Activated naive CD8-positive, alpha-beta T cell treated with anti-CD3 and anti-CD28 coated beads for 36 hours (primary cell): Measurements from ENCODE around the gene ADCY2. TPM values are rescaled to one million over a fixed set of nuclear protein-coding genes. Genes with fewer than 3 reads are reported as not detected.
A peak's percentile ranks its signal among the peaks of the same experiment; 100 is the strongest.

Experiments used
- DNase-seq: peaks from one replicate; pipeline ENCODE4 v3.0.0; 2021
- H3K27ac Mint-ChIP-seq: one replicate; pipeline ENCODE4 v1.8.0; 2022; ENCODE audit warnings: mild to moderate bottlenecking, moderate library complexity, mixed read lengths
- H3K27me3 Mint-ChIP-seq: one replicate; pipeline ENCODE4 v1.8.0; 2022; ENCODE audit warnings: mild to moderate bottlenecking, mixed read lengths
- H3K36me3 Mint-ChIP-seq: one replicate; pipeline ENCODE4 v1.8.0; 2021; ENCODE audit warnings: mild to moderate bottlenecking, mixed read lengths
- H3K4me1 Mint-ChIP-seq: one replicate; pipeline ENCODE4 v1.8.0; 2021; ENCODE audit warnings: mixed read lengths
- H3K4me3 Mint-ChIP-seq: one replicate; pipeline ENCODE4 v1.8.0; 2022; ENCODE audit warnings: mild to moderate bottlenecking, moderate library complexity, mixed read lengths
- H3K9me3 Mint-ChIP-seq: one replicate; pipeline ENCODE4 v1.8.0; 2022; ENCODE audit warnings: mixed read lengths
- total RNA-seq, 2 experiments: library from RNA; stranded (reverse); gene quantifications; one replicate each; pipeline ENCODE4 v1.2.3, GENCODE V29; 2021

Gene ADCY2
- total RNA-seq, 2 experiments from 2014 or later = not detected

- Mint-ChIP-seq H3K36me3 (peaks cover 53% of the 10 kb centered on the region), H3K9me3 (no peaks in the 10 kb centered on the region), H3K27me3 (no peaks in the 10 kb centered on the region), H3K4me1 (peaks cover 70% of the 10 kb centered on the region), H3K4me3 (peak within 1 kb of the TSS; percentile 88), H3K27ac (peak within 1 kb of the TSS; percentile 90)
- DNase-seq = peak; percentile 90
Measured at GRCh38 chr5:7868773-7869473, 473.0 kb downstream of the ADCY2 start, which contains the start of the genes FASTKD3 and MTRR. Gene FASTKD3 (minus strand): TSS chr5:7869031. CDS start chr5:7868083, 948 bp downstream. Gene MTRR (plus strand): TSS chr5:7869148. CDS start chr5:7870795, 1,647 bp downstream.

- no peaks in the 10 kb centered on the region for H3K9me3 Mint-ChIP-seq
- peak overlapping the region; percentile 90 for H3K27ac Mint-ChIP-seq
- peaks cover 55% of the 10 kb centered on the region for H3K36me3 Mint-ChIP-seq
- peak overlapping the region; percentile 85 for H3K4me3 Mint-ChIP-seq
- peak; percentile 49 for DNase-seq
- peaks cover 72% of the 10 kb centered on the region for H3K4me1 Mint-ChIP-seq
- no peaks in the 10 kb centered on the region for H3K27me3 Mint-ChIP-seq
Measured at GRCh38 chr5:7869474-7870136, 473.7 kb downstream of the ADCY2 start.

GRCh38 chr5:7871653-7872052 is 475.7 kb downstream of the ADCY2 start:
- Mint-ChIP-seq H3K27ac (peak overlapping the region; percentile 58), H3K4me1 (peaks cover 62% of the 10 kb centered on the region), H3K36me3 (peaks cover 50% of the 10 kb centered on the region), H3K9me3 (no peaks in the 10 kb centered on the region), H3K4me3 (peak overlapping the region; percentile 23), H3K27me3 (no peaks in the 10 kb centered on the region)
- DNase-seq = no peak

GRCh38 chr5:7872517-7873130 is 476.7 kb downstream of the ADCY2 start:
- H3K27ac Mint-ChIP-seq = peak overlapping the region; percentile 16
- peak overlapping the region; percentile 23 for H3K4me3 Mint-ChIP-seq
- peaks cover 50% of the 10 kb centered on the region for H3K36me3 Mint-ChIP-seq
- DNase-seq = no peak
- peaks cover 57% of the 10 kb centered on the region for H3K4me1 Mint-ChIP-seq
- H3K27me3 Mint-ChIP-seq = no peaks in the 10 kb centered on the region
- no peaks in the 10 kb centered on the region for H3K9me3 Mint-ChIP-seq

- Mint-ChIP-seq H3K36me3 (peaks cover 56% of the 10 kb centered on the region), H3K9me3 (no peaks in the 10 kb centered on the region), H3K4me3 (peak overlapping the region; percentile 23), H3K27ac (peak overlapping the region; percentile 27), H3K27me3 (no peaks in the 10 kb centered on the region), H3K4me1 (peaks cover 57% of the 10 kb centered on the region)
- DNase-seq = no peak
Measured at GRCh38 chr5:7873216-7873615, 477.3 kb downstream of the ADCY2 start.

- Mint-ChIP-seq H3K27ac (no peak overlapping the region), H3K27me3 (no peaks in the 10 kb centered on the region), H3K36me3 (peaks cover 61% of the 10 kb centered on the region), H3K4me1 (peaks cover 66% of the 10 kb centered on the region), H3K9me3 (no peaks in the 10 kb centered on the region), H3K4me3 (no peak overlapping the region)
- DNase-seq = no peak
Measured at GRCh38 chr5:7874639-7875038, 478.7 kb downstream of the ADCY2 start.

GRCh38 chr5:7875151-7875550 is 479.2 kb downstream of the ADCY2 start:
- H3K4me1 Mint-ChIP-seq = peaks cover 64% of the 10 kb centered on the region

GRCh38 chr5:7876867-7877266 is 480.9 kb downstream of the ADCY2 start:
- H3K4me3 Mint-ChIP-seq = no peak overlapping the region
- no peaks in the 10 kb centered on the region for H3K27me3 Mint-ChIP-seq
- peaks cover 58% of the 10 kb centered on the region for H3K36me3 Mint-ChIP-seq
- H3K27ac Mint-ChIP-seq = peak overlapping the region; percentile 3
- peaks cover 59% of the 10 kb centered on the region for H3K4me1 Mint-ChIP-seq
- DNase-seq = no peak
- no peaks in the 10 kb centered on the region for H3K9me3 Mint-ChIP-seq

More at GRCh38 chr5:7875151-7875550, 479.2 kb downstream of the ADCY2 start:
- DNase-seq = no peak
- Mint-ChIP-seq H3K4me3 (no peak overlapping the region), H3K27ac (no peak overlapping the region), H3K9me3 (no peaks in the 10 kb centered on the region), H3K36me3 (peaks cover 60% of the 10 kb centered on the region), H3K27me3 (no peaks in the 10 kb centered on the region)

GRCh38 chr5:7877851-7878250 is 481.9 kb downstream of the ADCY2 start:
- Mint-ChIP-seq H3K36me3 (peaks cover 54% of the 10 kb centered on the region), H3K27me3 (no peaks in the 10 kb centered on the region), H3K4me1 (peaks cover 53% of the 10 kb centered on the region), H3K4me3 (peak overlapping the region; percentile 42), H3K27ac (peak overlapping the region; percentile 88), H3K9me3 (no peaks in the 10 kb centered on the region)
- DNase-seq = no peak

GRCh38 chr5:7878381-7878873 is 482.5 kb downstream of the ADCY2 start:
- DNase-seq = no peak
- Mint-ChIP-seq H3K36me3 (peaks cover 49% of the 10 kb centered on the region), H3K4me1 (peaks cover 47% of the 10 kb centered on the region), H3K4me3 (peak overlapping the region; percentile 42), H3K27me3 (no peaks in the 10 kb centered on the region), H3K27ac (peak overlapping the region; percentile 88), H3K9me3 (no peaks in the 10 kb centered on the region)
